Measurements from ENCODE around the gene TLR4.

The TLR4 gene

DNA sequence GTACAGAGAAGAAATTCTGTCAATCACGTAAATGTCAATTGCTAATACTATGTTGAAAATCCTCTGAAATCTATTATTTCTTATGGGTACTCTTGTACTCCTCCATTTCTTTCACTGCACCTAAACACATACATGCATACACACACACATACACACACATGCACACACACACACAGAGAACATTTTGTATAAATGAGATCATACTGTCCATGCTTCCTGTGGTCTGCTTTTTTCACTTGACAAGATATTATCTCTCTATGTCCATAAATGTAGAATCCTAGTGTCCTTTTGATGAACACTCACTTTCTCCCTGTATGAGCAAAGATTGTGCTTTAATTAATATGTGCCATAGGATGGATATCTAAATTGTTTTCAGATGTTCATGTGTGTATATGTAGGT is 32.7 kb upstream of the TLR4 start:
- peaks cover 23% of the 10 kb centered on the region for H3K4me1 ChIP-seq (ENCODE audit: insufficient read depth, poor library complexity, severe bottlenecking)
- H3K27ac ChIP-seq (ENCODE audit: poor library complexity, severe bottlenecking), result peak overlapping the region; percentile 80
- H3K9me3 ChIP-seq (ENCODE audit: severe bottlenecking), result no peaks in the 10 kb centered on the region
- H3K36me3 ChIP-seq (ENCODE audit: low read depth), result no peaks in the 10 kb centered on the region
- ATAC-seq (ENCODE audit: low read depth) (no peak), DNase-seq (ENCODE audit: low spot score) (no peak)
- TF ChIP-seq, protein P1, sequence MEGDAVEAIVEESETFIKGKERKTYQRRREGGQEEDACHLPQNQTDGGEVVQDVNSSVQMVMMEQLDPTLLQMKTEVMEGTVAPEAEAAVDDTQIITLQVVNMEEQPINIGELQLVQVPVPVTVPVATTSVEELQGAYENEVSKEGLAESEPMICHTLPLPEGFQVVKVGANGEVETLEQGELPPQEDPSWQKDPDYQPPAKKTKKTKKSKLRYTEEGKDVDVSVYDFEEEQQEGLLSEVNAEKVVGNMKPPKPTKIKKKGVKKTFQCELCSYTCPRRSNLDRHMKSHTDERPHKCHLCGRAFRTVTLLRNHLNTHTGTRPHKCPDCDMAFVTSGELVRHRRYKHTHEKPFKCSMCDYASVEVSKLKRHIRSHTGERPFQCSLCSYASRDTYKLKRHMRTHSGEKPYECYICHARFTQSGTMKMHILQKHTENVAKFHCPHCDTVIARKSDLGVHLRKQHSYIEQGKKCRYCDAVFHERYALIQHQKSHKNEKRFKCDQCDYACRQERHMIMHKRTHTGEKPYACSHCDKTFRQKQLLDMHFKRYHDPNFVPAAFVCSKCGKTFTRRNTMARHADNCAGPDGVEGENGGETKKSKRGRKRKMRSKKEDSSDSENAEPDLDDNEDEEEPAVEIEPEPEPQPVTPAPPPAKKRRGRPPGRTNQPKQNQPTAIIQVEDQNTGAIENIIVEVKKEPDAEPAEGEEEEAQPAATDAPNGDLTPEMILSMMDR (IDR thresholded peaks at IDR 0.05; ENCODE audit: poor library complexity, severe bottlenecking), result no peak
- H3K27me3 ChIP-seq (ENCODE audit: insufficient read depth, poor library complexity, severe bottlenecking), result no peaks in the 10 kb centered on the region
- H3K4me3 ChIP-seq (ENCODE audit: severe bottlenecking), result no peak overlapping the region

GRCh38 chr9:117672369-117672768 is 31.8 kb upstream of the TLR4 start:
- Histone ChIP-seq H3K4me1 (ENCODE audit: insufficient read depth, poor library complexity, severe bottlenecking) (peaks cover 23% of the 10 kb centered on the region), H3K36me3 (ENCODE audit: low read depth) (no peaks in the 10 kb centered on the region), H3K9me3 (ENCODE audit: severe bottlenecking) (no peaks in the 10 kb centered on the region), H3K4me3 (ENCODE audit: severe bottlenecking) (no peak overlapping the region), H3K27me3 (ENCODE audit: insufficient read depth, poor library complexity, severe bottlenecking) (no peaks in the 10 kb centered on the region), H3K27ac (ENCODE audit: poor library complexity, severe bottlenecking) (peak overlapping the region; percentile 80)
- peak; percentile 98 for ATAC-seq (ENCODE audit: low read depth)
- TF ChIP-seq, protein P1 (IDR thresholded peaks at IDR 0.05; ENCODE audit: poor library complexity, severe bottlenecking), result no peak
- DNase-seq (ENCODE audit: low spot score), result no peak

DNA sequence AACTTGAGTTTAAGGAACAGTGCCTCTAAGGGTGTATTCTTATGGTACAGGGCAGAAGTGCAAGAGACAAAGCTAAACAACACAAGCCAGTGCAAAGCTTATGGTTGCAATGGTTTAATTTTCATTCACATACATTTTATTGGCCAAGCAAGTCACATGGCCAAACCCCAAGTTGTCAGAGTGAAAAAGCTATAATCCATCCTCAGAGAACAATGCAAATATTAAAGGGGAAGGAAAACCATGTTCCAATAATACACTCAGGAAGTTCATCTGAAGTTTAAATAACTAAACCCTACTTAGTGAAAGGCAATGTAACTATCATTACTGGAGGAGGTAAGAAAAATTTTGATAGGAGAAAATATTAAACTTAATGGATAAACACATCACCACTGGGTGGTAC is 26.6 kb upstream of the TLR4 start:
- TF ChIP-seq, protein P1 (IDR thresholded peaks at IDR 0.05; ENCODE audit: poor library complexity, severe bottlenecking), result no peak
- Histone ChIP-seq H3K9me3 (ENCODE audit: severe bottlenecking) (no peaks in the 10 kb centered on the region), H3K4me3 (ENCODE audit: severe bottlenecking) (no peak overlapping the region), H3K4me1 (ENCODE audit: insufficient read depth, poor library complexity, severe bottlenecking) (peaks cover 32% of the 10 kb centered on the region), H3K27me3 (ENCODE audit: insufficient read depth, poor library complexity, severe bottlenecking) (no peaks in the 10 kb centered on the region), H3K27ac (ENCODE audit: poor library complexity, severe bottlenecking) (peak overlapping the region; percentile 43), H3K36me3 (ENCODE audit: low read depth) (no peaks in the 10 kb centered on the region)
- DNase-seq (ENCODE audit: low spot score), result no peak
- ATAC-seq (ENCODE audit: low read depth), result no peak

DNA sequence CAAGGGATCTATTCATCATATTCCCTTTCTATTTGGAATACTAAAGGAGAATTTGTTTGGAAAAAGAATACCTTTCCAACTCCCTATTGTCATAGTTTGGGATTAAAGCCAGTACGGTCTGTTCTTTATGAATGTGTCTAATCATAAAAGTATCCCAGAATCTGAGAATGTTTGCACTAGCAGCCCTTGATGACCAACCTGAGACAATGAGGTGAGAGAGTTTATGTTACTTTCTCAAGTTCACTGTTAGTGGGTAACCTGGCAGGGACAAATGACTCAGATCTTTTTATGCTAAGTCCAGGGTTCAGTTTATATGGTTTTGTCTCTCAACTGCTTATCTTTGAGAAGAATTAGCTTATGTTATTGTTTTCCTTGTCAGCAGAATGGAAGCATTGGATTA is 25.3 kb upstream of the TLR4 start:
- no peaks in the 10 kb centered on the region for H3K36me3 ChIP-seq (ENCODE audit: low read depth)
- H3K27me3 ChIP-seq (ENCODE audit: insufficient read depth, poor library complexity, severe bottlenecking), result no peaks in the 10 kb centered on the region
- no peak overlapping the region for H3K4me3 ChIP-seq (ENCODE audit: severe bottlenecking)
- no peak for DNase-seq (ENCODE audit: low spot score)
- TF ChIP-seq, protein P1 (IDR thresholded peaks at IDR 0.05; ENCODE audit: poor library complexity, severe bottlenecking), result no peak
- peaks cover 32% of the 10 kb centered on the region for H3K4me1 ChIP-seq (ENCODE audit: insufficient read depth, poor library complexity, severe bottlenecking)
- ATAC-seq (ENCODE audit: low read depth), result peak; percentile 93
- no peaks in the 10 kb centered on the region for H3K9me3 ChIP-seq (ENCODE audit: severe bottlenecking)
- H3K27ac ChIP-seq (ENCODE audit: poor library complexity, severe bottlenecking), result peak overlapping the region; percentile 43

- Histone ChIP-seq H3K9me3 (ENCODE audit: severe bottlenecking) (no peaks in the 10 kb centered on the region), H3K4me3 (ENCODE audit: severe bottlenecking) (no peak overlapping the region), H3K27ac (ENCODE audit: poor library complexity, severe bottlenecking) (peak overlapping the region; percentile 43), H3K27me3 (ENCODE audit: insufficient read depth, poor library complexity, severe bottlenecking) (no peaks in the 10 kb centered on the region), H3K4me1 (ENCODE audit: insufficient read depth, poor library complexity, severe bottlenecking) (peaks cover 32% of the 10 kb centered on the region), H3K36me3 (ENCODE audit: low read depth) (no peaks in the 10 kb centered on the region)
- TF ChIP-seq, protein P1 (IDR thresholded peaks at IDR 0.05; ENCODE audit: poor library complexity, severe bottlenecking), result no peak
- no peak for ATAC-seq (ENCODE audit: low read depth)
- no peak for DNase-seq (ENCODE audit: low spot score)
Measured at GRCh38 chr9:117679416-117679815, 24.8 kb upstream of the TLR4 start.

All from RWPE2 (cell line).